Type B pancreatic cell (in vitro differentiated cells): ENCODE data around the gene EPG5. TPM values are rescaled to one million over a fixed set of nuclear protein-coding genes. Genes with fewer than 3 reads are reported as not detected.

ENCODE experiments used
- DNase-seq: peaks from one replicate; pipeline ENCODE4 v3.0.0; 2021; ENCODE audit warnings: mixed read lengths; ENCODE audit not compliant: unreplicated experiment; ENCODE audit errors: extremely low spot score
- H3K27ac Mint-ChIP-seq: 2 replicates; pipeline ENCODE4 v1.8.0; 2021; ENCODE audit warnings: mild to moderate bottlenecking, mixed read lengths
- H3K27me3 Mint-ChIP-seq: 2 replicates; pipeline ENCODE4 v1.8.0; 2021; ENCODE audit warnings: mixed read lengths
- H3K36me3 Mint-ChIP-seq: 2 replicates; pipeline ENCODE4 v1.8.0; 2021; ENCODE audit warnings: mixed read lengths
- H3K4me1 Mint-ChIP-seq: one replicate; pipeline ENCODE4 v1.8.0; 2021; ENCODE audit warnings: mixed read lengths; ENCODE audit not compliant: unreplicated experiment
- H3K4me3 Mint-ChIP-seq: 2 replicates; pipeline ENCODE4 v1.8.0; 2021; ENCODE audit warnings: mild to moderate bottlenecking, mixed read lengths
- H3K9me3 Mint-ChIP-seq: 2 replicates; pipeline ENCODE4 v1.8.0; 2021; ENCODE audit warnings: mixed read lengths
- total RNA-seq: library from RNA; stranded (reverse); gene quantifications from 2 replicates; pipeline ENCODE4 v1.2.1, GENCODE V29; 2021; ENCODE audit warnings: low replicate concordance
- TF ChIP-seq, protein P1 (sequence below): fragments of 200-600 bp; sonication (generic); conservative IDR thresholded peaks from 2 replicates; pipeline ENCODE4 v1.5.0; 2021; ENCODE audit warnings: antibody characterized with exemption, mild to moderate bottlenecking

EPG5 gene
- total RNA-seq, 1 donor from 2014 or later = 27.9 TPM

DNA sequence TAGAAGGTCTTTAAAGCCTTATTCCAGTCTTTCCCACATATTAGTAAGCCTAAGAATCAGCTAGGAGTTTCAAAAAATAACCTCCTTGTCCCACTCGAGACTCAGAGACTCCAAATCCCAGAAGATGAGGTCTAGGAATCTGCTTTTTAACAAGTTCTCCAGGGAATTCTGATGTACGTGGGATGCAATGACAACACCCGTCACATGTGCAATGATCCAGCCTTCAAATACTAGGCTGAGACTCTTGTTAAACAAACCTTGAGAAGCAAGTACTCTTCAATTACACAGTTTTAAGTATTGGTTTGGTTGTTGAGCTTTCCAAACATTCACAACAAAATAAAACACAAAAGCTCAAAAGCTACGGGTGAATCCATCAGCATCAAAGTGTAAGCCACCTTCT, 53.9 kb downstream of the EPG5 start:
- H3K4me1 Mint-ChIP-seq = no peaks in the 10 kb centered on the region
- H3K27ac Mint-ChIP-seq = no peak overlapping the region
- no peak overlapping the region for H3K4me3 Mint-ChIP-seq
- DNase-seq = no peak
- no peaks in the 10 kb centered on the region for H3K9me3 Mint-ChIP-seq
- no peaks in the 10 kb centered on the region for H3K27me3 Mint-ChIP-seq
- TF ChIP-seq, protein P1, sequence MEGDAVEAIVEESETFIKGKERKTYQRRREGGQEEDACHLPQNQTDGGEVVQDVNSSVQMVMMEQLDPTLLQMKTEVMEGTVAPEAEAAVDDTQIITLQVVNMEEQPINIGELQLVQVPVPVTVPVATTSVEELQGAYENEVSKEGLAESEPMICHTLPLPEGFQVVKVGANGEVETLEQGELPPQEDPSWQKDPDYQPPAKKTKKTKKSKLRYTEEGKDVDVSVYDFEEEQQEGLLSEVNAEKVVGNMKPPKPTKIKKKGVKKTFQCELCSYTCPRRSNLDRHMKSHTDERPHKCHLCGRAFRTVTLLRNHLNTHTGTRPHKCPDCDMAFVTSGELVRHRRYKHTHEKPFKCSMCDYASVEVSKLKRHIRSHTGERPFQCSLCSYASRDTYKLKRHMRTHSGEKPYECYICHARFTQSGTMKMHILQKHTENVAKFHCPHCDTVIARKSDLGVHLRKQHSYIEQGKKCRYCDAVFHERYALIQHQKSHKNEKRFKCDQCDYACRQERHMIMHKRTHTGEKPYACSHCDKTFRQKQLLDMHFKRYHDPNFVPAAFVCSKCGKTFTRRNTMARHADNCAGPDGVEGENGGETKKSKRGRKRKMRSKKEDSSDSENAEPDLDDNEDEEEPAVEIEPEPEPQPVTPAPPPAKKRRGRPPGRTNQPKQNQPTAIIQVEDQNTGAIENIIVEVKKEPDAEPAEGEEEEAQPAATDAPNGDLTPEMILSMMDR = no peak
- peaks cover 27% of the 10 kb centered on the region for H3K36me3 Mint-ChIP-seq

GRCh38 chr18:45910405-45911023, 56.6 kb downstream of the EPG5 start:
- Mint-ChIP-seq H3K27me3 (no peaks in the 10 kb centered on the region), H3K4me1 (no peaks in the 10 kb centered on the region), H3K4me3 (no peak overlapping the region), H3K27ac (no peak overlapping the region), H3K9me3 (no peaks in the 10 kb centered on the region), H3K36me3 (peaks cover 41% of the 10 kb centered on the region)
- TF ChIP-seq, protein P1 = peak; percentile 85
- no peak for DNase-seq

GRCh38 chr18:45901654-45902210, 65.4 kb downstream of the EPG5 start:
- TF ChIP-seq, protein P1 = no peak
- Mint-ChIP-seq H3K27ac (no peak overlapping the region), H3K4me1 (no peaks in the 10 kb centered on the region), H3K9me3 (no peaks in the 10 kb centered on the region), H3K4me3 (no peak overlapping the region), H3K36me3 (peaks cover 31% of the 10 kb centered on the region), H3K27me3 (no peaks in the 10 kb centered on the region)
- no peak for DNase-seq

GRCh38 chr18:45900623-45901022, 66.5 kb downstream of the EPG5 start:
- Mint-ChIP-seq H3K27ac (no peak overlapping the region), H3K4me3 (no peak overlapping the region), H3K4me1 (no peaks in the 10 kb centered on the region), H3K9me3 (no peaks in the 10 kb centered on the region), H3K36me3 (peaks cover 25% of the 10 kb centered on the region), H3K27me3 (no peaks in the 10 kb centered on the region)
- TF ChIP-seq, protein P1 = no peak
- DNase-seq = no peak

- Mint-ChIP-seq H3K27me3 (no peaks in the 10 kb centered on the region), H3K27ac (no peak overlapping the region), H3K36me3 (peaks cover 36% of the 10 kb centered on the region), H3K4me3 (no peak overlapping the region), H3K9me3 (no peaks in the 10 kb centered on the region), H3K4me1 (no peaks in the 10 kb centered on the region)
- no peak for DNase-seq
- TF ChIP-seq, protein P1 = no peak
These were observed 70.1 kb downstream of the EPG5 start for GRCh38 chr18:45896991-45897390.
